Endothelial cell of umbilical vein (primary cell): ENCODE data around the gene LDLRAD4.

Experiments used
- EZH2 ChIP-seq: IDR thresholded peaks from 2 replicates; pipeline ENCODE4 v1.6.1; 2012; ENCODE audit warnings: borderline replicate concordance, low read depth, mild to moderate bottlenecking, moderate library complexity, low read length, inconsistent platforms; ENCODE audit not compliant: severe bottlenecking
- FOS ChIP-seq: IDR thresholded peaks from 2 replicates; pipeline ENCODE4 v1.6.1; 2011; ENCODE audit warnings: mild to moderate bottlenecking, low read length, moderate library complexity, borderline replicate concordance; ENCODE audit not compliant: insufficient read depth
- JUN ChIP-seq: IDR thresholded peaks from 2 replicates; pipeline ENCODE4 v1.6.1; 2011; ENCODE audit warnings: borderline replicate concordance, low read depth; ENCODE audit not compliant: insufficient read length, insufficient read depth
- MAX ChIP-seq: IDR thresholded peaks from 2 replicates; pipeline ENCODE4 v1.6.1; 2011; ENCODE audit not compliant: insufficient read depth, insufficient read length
- MYC ChIP-seq: IDR thresholded peaks from one replicate; pipeline ENCODE4 v1.6.1; 2011; ENCODE audit warnings: mild to moderate bottlenecking, low read depth, low read length
- POLR2A ChIP-seq: IDR thresholded peaks from 2 replicates; pipeline ENCODE4 v1.6.1; 2012; ENCODE audit warnings: low read depth, mild to moderate bottlenecking, control low read depth, low read length
- POLR2AphosphoS5 ChIP-seq: IDR thresholded peaks from 2 replicates; pipeline ENCODE4 v1.6.1; 2012; ENCODE audit warnings: low read depth, mild to moderate bottlenecking, control low read depth, low read length, moderate library complexity; ENCODE audit not compliant: insufficient read depth
- TF ChIP-seq, protein P1 (sequence below), 2 donors: IDR thresholded peaks; 1 replicate in 1 of 2; 2 replicates in 1 of 2; pipeline ENCODE4 v1.5.1; 2011; ENCODE audit warnings: low read length in 2 of 2, mild to moderate bottlenecking in 2 of 2, moderate library complexity in 2 of 2, control low read depth in 1 of 2, inconsistent platforms in 1 of 2, low read depth in 1 of 2; ENCODE audit not compliant: insufficient read depth in 1 of 2; ENCODE audit errors: extremely low read depth in 1 of 2

DNA sequence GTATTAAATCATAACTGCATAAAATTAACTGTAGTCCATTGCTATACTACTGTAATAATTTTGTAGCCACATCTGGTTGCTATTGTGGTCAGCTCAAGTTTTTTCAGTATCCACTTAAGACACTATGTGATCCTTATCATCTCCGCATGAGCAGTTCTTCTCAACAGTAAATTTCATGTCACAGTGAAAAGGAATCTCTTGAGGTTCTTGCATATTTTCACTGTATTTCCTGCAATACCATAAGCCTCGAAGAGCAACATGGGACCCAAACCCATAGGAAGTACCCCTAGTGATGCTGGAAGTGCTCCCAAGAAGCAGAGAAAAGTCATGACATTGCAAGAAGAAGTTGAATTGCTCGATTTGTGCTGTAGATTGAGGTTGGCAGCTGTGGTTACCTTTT is 86.7 kb downstream of the LDLRAD4 start:
- no peak for TF ChIP-seq POLR2A
- TF ChIP-seq, protein P1, sequence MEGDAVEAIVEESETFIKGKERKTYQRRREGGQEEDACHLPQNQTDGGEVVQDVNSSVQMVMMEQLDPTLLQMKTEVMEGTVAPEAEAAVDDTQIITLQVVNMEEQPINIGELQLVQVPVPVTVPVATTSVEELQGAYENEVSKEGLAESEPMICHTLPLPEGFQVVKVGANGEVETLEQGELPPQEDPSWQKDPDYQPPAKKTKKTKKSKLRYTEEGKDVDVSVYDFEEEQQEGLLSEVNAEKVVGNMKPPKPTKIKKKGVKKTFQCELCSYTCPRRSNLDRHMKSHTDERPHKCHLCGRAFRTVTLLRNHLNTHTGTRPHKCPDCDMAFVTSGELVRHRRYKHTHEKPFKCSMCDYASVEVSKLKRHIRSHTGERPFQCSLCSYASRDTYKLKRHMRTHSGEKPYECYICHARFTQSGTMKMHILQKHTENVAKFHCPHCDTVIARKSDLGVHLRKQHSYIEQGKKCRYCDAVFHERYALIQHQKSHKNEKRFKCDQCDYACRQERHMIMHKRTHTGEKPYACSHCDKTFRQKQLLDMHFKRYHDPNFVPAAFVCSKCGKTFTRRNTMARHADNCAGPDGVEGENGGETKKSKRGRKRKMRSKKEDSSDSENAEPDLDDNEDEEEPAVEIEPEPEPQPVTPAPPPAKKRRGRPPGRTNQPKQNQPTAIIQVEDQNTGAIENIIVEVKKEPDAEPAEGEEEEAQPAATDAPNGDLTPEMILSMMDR (IDR thresholded peaks at IDR 0.05; ENCODE audit: extremely low read depth in 1 of 2, insufficient read depth in 1 of 2, low read depth in 1 of 2, low read length in 2 of 2): no peak
- TF ChIP-seq FOS: no peak
- TF ChIP-seq MAX: no peak
- no peak for TF ChIP-seq POLR2AphosphoS5
- no peak for TF ChIP-seq MYC
- no peak for TF ChIP-seq JUN
- TF ChIP-seq EZH2: no peak
